Fibroblast of pulmonary artery (primary cell): ENCODE results near the gene CA10.

Experiments
- DNase-seq: peaks from one replicate; pipeline ENCODE4 v3.0.0-alpha.2; 2010; ENCODE audit warnings: low read depth
- H3K4me3 ChIP-seq: replicated peaks from 2 replicates; pipeline ENCODE4 v1.5.1; 2011; ENCODE audit warnings: low read depth, mild to moderate bottlenecking, control low read depth, low read length, moderate library complexity
- CTCF ChIP-seq: IDR thresholded peaks from 2 replicates; pipeline ENCODE4 v1.5.1; 2011; ENCODE audit warnings: mild to moderate bottlenecking, control low read depth, low read length, inconsistent platforms; ENCODE audit errors: missing control alignments

The CA10 gene

GRCh38 chr17:51764387-51764971, 394.0 kb downstream of the CA10 start:
- peak; percentile 75 for DNase-seq
- H3K4me3 ChIP-seq: no peak overlapping the region
- peak; percentile 91 for TF ChIP-seq CTCF

DNA sequence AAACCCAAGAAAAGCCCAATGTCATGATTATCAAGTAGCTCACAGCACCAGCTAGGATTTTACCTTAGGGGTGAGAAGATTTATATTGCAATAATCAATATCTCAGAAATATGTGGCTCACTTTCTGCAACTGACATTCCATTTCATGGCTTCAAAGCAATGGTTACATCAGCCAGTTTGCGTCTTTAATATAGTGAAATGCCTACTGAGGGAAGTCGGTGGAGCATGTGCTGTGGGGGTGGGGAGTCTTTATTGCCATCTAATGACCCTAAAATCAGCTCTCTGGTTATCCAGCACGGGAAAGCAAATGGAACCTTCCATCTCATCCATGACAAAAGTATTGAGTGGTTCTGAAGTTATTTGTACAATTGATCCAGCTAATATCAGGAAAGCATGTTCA, 395.5 kb downstream of the CA10 start:
- no peak overlapping the region for H3K4me3 ChIP-seq
- TF ChIP-seq CTCF: no peak
- DNase-seq: no peak

DNA sequence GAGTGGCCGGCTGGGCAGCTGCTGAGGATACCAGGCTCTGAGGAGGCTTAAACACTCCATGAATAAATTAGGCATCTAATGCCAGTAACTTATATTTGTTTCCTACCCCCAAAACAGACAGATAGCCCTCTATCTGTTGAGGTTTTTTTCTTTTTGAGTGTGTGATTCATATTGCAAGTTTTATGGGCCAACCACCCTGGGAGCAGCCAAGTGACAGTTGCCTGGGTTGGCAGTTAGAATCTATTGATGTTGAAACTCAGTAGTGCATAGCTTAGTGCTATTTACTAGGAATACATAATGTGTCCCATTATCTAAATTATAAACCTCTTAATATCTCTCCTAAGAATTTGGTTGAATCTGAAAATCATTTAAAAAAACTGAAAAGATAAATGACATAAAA, 397.4 kb downstream of the CA10 start:
- no peak overlapping the region for H3K4me3 ChIP-seq
- TF ChIP-seq CTCF: no peak
- no peak for DNase-seq

- DNase-seq: no peak
- TF ChIP-seq CTCF: no peak
- H3K4me3 ChIP-seq: no peak overlapping the region
Observed at GRCh38 chr17:51759260-51759659, 399.3 kb downstream of the CA10 start.

DNA sequence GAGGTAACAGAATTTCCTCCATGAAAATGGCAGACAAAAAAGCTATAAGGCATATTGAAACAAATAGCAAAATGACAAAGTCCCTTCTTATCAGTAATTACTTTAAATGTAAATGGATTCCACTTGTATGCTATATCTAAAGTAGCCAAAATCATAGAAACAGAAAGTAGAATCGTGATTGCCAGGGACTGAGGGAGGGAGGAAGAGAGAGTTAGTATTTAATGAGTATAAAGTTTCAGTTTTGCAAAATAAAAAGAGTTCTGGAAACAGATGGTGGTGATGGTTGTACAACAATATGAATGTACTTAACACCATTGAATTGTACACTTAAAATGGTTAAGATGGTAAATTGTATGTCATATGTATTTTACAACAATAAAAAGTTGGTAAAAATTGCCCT, 407.4 kb downstream of the CA10 start:
- no peak for TF ChIP-seq CTCF
- no peak overlapping the region for H3K4me3 ChIP-seq
- no peak for DNase-seq

GRCh38 chr17:51748749-51749604, 409.5 kb downstream of the CA10 start:
- no peak overlapping the region for H3K4me3 ChIP-seq
- TF ChIP-seq CTCF: no peak
- DNase-seq: no peak
